HepG2 (cell line): ENCODE data around the gene RHEBL1. TPM values are rescaled to one million over a fixed set of nuclear protein-coding genes. Genes with fewer than 3 reads are reported as not detected.

Source experiments
- ATAC-seq: fragments of 200-7000 bp; cut with Tn5 transposase; 3 replicates; pipeline ENCODE4 v1.9.1; 2020; ENCODE audit warnings: mild to moderate bottlenecking, moderate library complexity
- BruUV-seq: library from RNA; stranded (reverse); fragments of 400-500 nt; replicated peaks from 2 replicates; lab custom pipeline; 2021; lab: Mats Ljungman, UMichigan
- CTCF ChIA-PET: fragments of 300-600 bp; formaldehyde crosslinking; extraction: SDS; loops from one replicate; lab custom pipeline; 2021; ENCODE audit warnings: low total read pairs, inconsistent platforms, low intra/inter-chr PET ratio; lab: Yijun Ruan, JAX
- POLR2A ChIA-PET: fragments of 350-600 bp; sonication (Branson Sonifier 250); formaldehyde crosslinking; loops from one replicate; lab custom pipeline; 2020; ENCODE audit warnings: antibody characterized with exemption, inconsistent platforms; lab: Yijun Ruan, JAX
- DNase-seq: peaks from one replicate; pipeline ENCODE4 v3.0.0-alpha.2; 2015; ENCODE audit warnings: low spot score
- FAIRE-seq: peaks from 3 replicates; lab custom pipeline; 2011; peaks lifted over from hg19 to GRCh38; lab: Jason Lieb, UNC
- H2AFZ ChIP-seq: one replicate; pipeline ENCODE4 v1.6.1; 2011; ENCODE audit warnings: low read length, inconsistent platforms
- H3K27ac ChIP-seq: fragments of 300-600 bp; 3 replicates; pipeline ENCODE4 v1.8.0; 2011; ENCODE audit warnings: mixed run types, mild to moderate bottlenecking, mixed read lengths, low read length, inconsistent platforms; ENCODE audit not compliant: insufficient read depth; ENCODE audit errors: extremely low read length
- H3K27me3 ChIP-seq, 2 experiments: fragments of 200-600 bp in 1 of 2; 2 replicates in 1 of 2; 3 replicates in 1 of 2; pipeline versions ENCODE4 v1.6.0 to v1.8.0; 2011; ENCODE audit warnings: low read length in 2 of 2, mild to moderate bottlenecking in 2 of 2, moderate library complexity in 2 of 2, inconsistent platforms in 1 of 2; ENCODE audit not compliant: insufficient read depth in 2 of 2, control insufficient read depth in 1 of 2
- H3K36me3 ChIP-seq, 2 experiments: fragments of 200-600 bp in 1 of 2; replicated peaks in 1 of 2; 2 replicates in 1 of 2; 3 replicates in 1 of 2; pipeline versions ENCODE4 v1.5.1 to v1.8.0; 2011; ENCODE audit warnings: low read length in 2 of 2, inconsistent platforms in 1 of 2; ENCODE audit not compliant: insufficient read depth in 2 of 2, control insufficient read depth in 1 of 2
- H3K4me1 ChIP-seq: 2 replicates; pipeline ENCODE4 v1.5.1; 2012; ENCODE audit warnings: low read length, inconsistent platforms; ENCODE audit not compliant: insufficient read depth
- H3K4me2 ChIP-seq: 2 replicates; pipeline ENCODE4 v1.6.0; 2011; ENCODE audit warnings: low read depth, low read length, inconsistent platforms
- H3K4me3 ChIP-seq, 3 experiments: fragments of 200-600 bp in 1 of 3; sonication (generic), shearing (Covaris generic) in 1 of 3; replicated peaks in 1 of 3; 2 replicates each; pipeline ENCODE4 v1.5.1; 2011 to 2016; ENCODE audit warnings: low read length in 3 of 3, inconsistent platforms in 2 of 3, low read depth in 2 of 3, mild to moderate bottlenecking in 2 of 3, control low read depth in 1 of 3, mixed read lengths in 1 of 3; ENCODE audit not compliant: insufficient read depth in 1 of 3
- H3K79me2 ChIP-seq: one replicate; pipeline ENCODE4 v1.6.1; 2011; ENCODE audit warnings: low read length, inconsistent platforms; ENCODE audit not compliant: insufficient read depth
- H3K9ac ChIP-seq: 2 replicates; pipeline ENCODE4 v1.6.0; 2011; ENCODE audit warnings: mild to moderate bottlenecking, low read depth, low read length, inconsistent platforms; ENCODE audit not compliant: insufficient read depth
- H3K9me3 ChIP-seq: 2 replicates; pipeline ENCODE4 v1.5.1; 2012; ENCODE audit warnings: mild to moderate bottlenecking, low read length
- H4K20me1 ChIP-seq: 2 replicates; pipeline ENCODE4 v1.6.0; 2011; ENCODE audit warnings: inconsistent platforms, mild to moderate bottlenecking, low read length, moderate library complexity; ENCODE audit not compliant: insufficient read depth
- AGO2 ChIP-seq: fragments of 200-400 bp; formaldehyde crosslinking; optimal IDR thresholded peaks from 2 replicates; pipeline ENCODE3; 2017; ENCODE audit warnings: mild to moderate bottlenecking, low read depth, low read length, moderate library complexity
- CBX2 ChIP-seq, 2 experiments: fragments of 200-600 bp in 1 of 2; sonication (generic); formaldehyde crosslinking in 1 of 2; IDR thresholded peaks; 2 replicates each; pipeline versions ENCODE4 v1.7.0 to v1.8.1; 2018 to 2022; ENCODE audit warnings: low read depth in 2 of 2, low read length in 1 of 2, mild to moderate bottlenecking in 1 of 2, missing genetic modification reagents in 1 of 2
- EZH2 ChIP-seq: conservative IDR thresholded peaks from 2 replicates; pipeline ENCODE4 v1.6.1; 2012; ENCODE audit warnings: mild to moderate bottlenecking, low read depth, low read length, moderate library complexity
- HOXA3 ChIP-seq: sonication (generic); formaldehyde crosslinking; IDR thresholded peaks from 2 replicates; pipeline ENCODE4 v1.5.0; 2020; ENCODE audit warnings: missing genetic modification reagents
- NFE2L2 ChIP-seq: fragments of 150-350 bp; IDR thresholded peaks from 2 replicates; pipeline ENCODE4 v1.6.1; 2014; ENCODE audit warnings: low read length
- ZBTB39 ChIP-seq: sonication (generic); formaldehyde crosslinking; IDR thresholded peaks from 2 replicates; pipeline ENCODE4 v1.5.0; 2020; ENCODE audit warnings: missing genetic modification reagents
- ZNF407 ChIP-seq: sonication (generic); formaldehyde crosslinking; IDR thresholded peaks from one replicate; pipeline ENCODE4 v1.5.1; 2020; ENCODE audit warnings: mild to moderate bottlenecking, missing genetic modification reagents; ENCODE audit errors: not compliant biosample characterization
- WGBS: methylation state at CpG from one replicate; pipeline ENCODE4 v1.1.6; 2017; ENCODE audit warnings: low lambda C conversion rate; 5-methylcytosine and 5-hydroxymethylcytosine counted together
- in situ Hi-C: cut with HindIII; loops from 2 replicates; pipeline ENCODE4 v1.10.0; 2017; ENCODE audit warnings: low pct_unique_long_range_greater_than_20kb; ENCODE audit not compliant: extremely low pct_ligation_motif_present
- intact Hi-C: fragments of 100-400 bp; cut with micrococcal nuclease; formaldehyde crosslinking; loops from one replicate; pipeline ENCODE4 v1.10.0; 2022; ENCODE audit not compliant: unreplicated experiment
- polyA plus RNA-seq, 8 experiments: library from polyadenylated mRNA; depleted of rRNA in 3 of 8; stranded (reverse) in 7 of 8; unstranded in 1 of 8; fragments of >200 nt; fragmentation: Illumina TruSeq in 4 of 8; extraction: Trizol in 4 of 8; gene quantifications; 2 replicates each; pipeline versions ENCODE4 v1.2.1 to v1.2.3, GENCODE V29; 2011 to 2016; ENCODE audit warnings: low read depth in 4 of 8, missing spikeins in 1 of 8, mixed read lengths in 1 of 8; ENCODE audit not compliant: insufficient read depth in 1 of 8
- total RNA-seq, 5 experiments: library from RNA; depleted of rRNA; stranded (reverse); fragments of >200 nt; fragmentation: Illumina TruSeq; extraction: Trizol; gene quantifications; 2 replicates each; pipeline ENCODE4 v1.2.3, GENCODE V29; 2016; ENCODE audit warnings: low read depth in 1 of 5

The RHEBL1 gene
- total and polyA plus RNA-seq, 2 of the 13 experiments (the other 11 are each of a cell fraction or from before 2014, with no cell fraction given), result 1.4 to 2.5 TPM

DNA sequence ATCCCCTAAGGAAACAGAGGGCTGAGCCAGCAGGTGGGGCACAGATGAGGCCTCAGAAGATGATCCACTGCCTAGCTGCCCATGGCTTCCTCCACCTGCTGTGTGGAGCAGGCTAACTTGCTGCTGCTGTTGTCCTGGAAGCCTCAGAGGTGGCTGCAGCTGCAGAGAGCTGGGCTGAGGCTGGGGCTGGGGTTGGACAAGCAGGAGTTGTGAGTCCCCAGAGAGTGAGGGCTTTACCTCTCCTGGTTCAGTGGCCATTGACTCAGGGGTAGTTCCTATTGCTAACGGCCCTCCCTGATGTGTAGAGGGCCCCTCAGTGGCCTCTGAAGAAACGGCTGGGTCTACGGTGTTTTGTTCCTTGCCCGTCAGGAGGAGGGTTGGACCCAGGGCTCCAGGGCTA, 37.5 kb downstream of the RHEBL1 start:
- intact Hi-C loops, result no loop called here
- POLR2A ChIA-PET, result interaction anchor here (1.5 to 3.0 kb wide), 2 partner anchors 13 to 99 kb away, joined by 3 to 9 read pairs; partner anchors contain the start of gene TUBA1B
- in situ Hi-C loops, result no loop called here
- Histone ChIP-seq H3K36me3 (peaks cover 47 to 85% of the 10 kb centered on the region in 2 experiments), H3K4me3 (no peak overlapping the region), H3K9ac (no peak overlapping the region), H3K27ac (no peak overlapping the region), H3K9me3 (no peaks in the 10 kb centered on the region), H3K27me3 (no peaks in the 10 kb centered on the region), H3K79me2 (no peaks in the 10 kb centered on the region), H3K4me1 (no peaks in the 10 kb centered on the region), H3K4me2 (no peak overlapping the region), H4K20me1 (no peaks in the 10 kb centered on the region), H2AFZ (no peak overlapping the region)
- CTCF ChIA-PET, result no interaction called here
- FAIRE-seq, result no peak
- TF ChIP-seq HOXA3 (CRISPR knock-in tag) (no peak), NFE2L2 (no peak), CBX2 (IDR thresholded peaks at IDR 0.05; ENCODE audit: low read depth, low read length) (no peak), CBX2 (CRISPR knock-in tag; IDR thresholded peaks at IDR 0.05; ENCODE audit: low read depth) (no peak), AGO2 (no peak), EZH2 (no peak), ZBTB39 (no peak), ZNF407 (no peak)
- BruUV-seq, result no TSS peak
- no peak; the same call in 2 of the 3 replicates for ATAC-seq
- DNase-seq, result no peak
- 100% methylated on average over 4 of the region's 4 CpGs for WGBS
